OCI-LY7 (cell line): ENCODE results near the gene HSPA12A. TPM values are rescaled to one million over a fixed set of nuclear protein-coding genes. Genes with fewer than 3 reads are reported as not detected.

Source experiments
- BruUV-seq: library from RNA; stranded (reverse); fragments of 400-500 nt; replicated peaks from 2 replicates; lab custom pipeline; 2021; lab: Mats Ljungman, UMichigan
- CTCF ChIA-PET: fragments of 300-600 bp; sonication (Branson Sonifier 250); formaldehyde crosslinking; loops from one replicate; lab custom pipeline; 2022; ENCODE audit warnings: antibody characterized with exemption; ENCODE audit not compliant: unreplicated experiment; lab: Charles Lee
- POLR2A ChIA-PET: fragments of 300-600 bp; sonication (Branson Sonifier 250); formaldehyde crosslinking; loops from one replicate; lab custom pipeline; 2022; ENCODE audit warnings: antibody characterized with exemption; lab: Charles Lee
- DNase-seq: peaks from one replicate; pipeline ENCODE4 v3.0.0-alpha.2; 2015; ENCODE audit warnings: low spot score
- H2AFZ ChIP-seq: fragments of 200-600 bp; sonication (generic), shearing (Covaris generic); 2 replicates; pipeline ENCODE4 v1.6.1; 2014; ENCODE audit warnings: mild to moderate bottlenecking, antibody characterized with exemption, low read length, moderate library complexity
- H3K27ac ChIP-seq: fragments of 200-600 bp; sonication (generic); 2 replicates; pipeline ENCODE4 v1.5.1; 2014; ENCODE audit warnings: mixed run types, low read depth, mild to moderate bottlenecking, moderate library complexity, low read length, inconsistent platforms; ENCODE audit not compliant: poor library complexity, severe bottlenecking
- H3K36me3 ChIP-seq: fragments of 200-600 bp; sonication (generic); 2 replicates; pipeline ENCODE4 v1.6.1; 2014; ENCODE audit warnings: mild to moderate bottlenecking, antibody characterized with exemption, low read length, moderate library complexity, mixed read lengths; ENCODE audit not compliant: insufficient read depth
- H3K4me1 ChIP-seq: fragments of 200-600 bp; sonication (generic); 2 replicates; pipeline ENCODE4 v1.5.1; 2014; ENCODE audit warnings: mild to moderate bottlenecking, low read length; ENCODE audit not compliant: insufficient read depth, poor library complexity, severe bottlenecking
- H3K4me2 ChIP-seq: fragments of 200-600 bp; sonication (generic); 2 replicates; pipeline ENCODE4 v1.6.1; 2014; ENCODE audit warnings: mild to moderate bottlenecking, low read length
- H3K4me3 ChIP-seq: fragments of 200-600 bp; sonication (generic); 2 replicates; pipeline ENCODE4 v1.5.1; 2014; ENCODE audit warnings: mild to moderate bottlenecking, low read depth, low read length; ENCODE audit not compliant: poor library complexity, severe bottlenecking
- H3K79me2 ChIP-seq: fragments of 200-600 bp; sonication (generic); 2 replicates; pipeline ENCODE4 v1.6.1; 2016; ENCODE audit warnings: low read depth, mild to moderate bottlenecking, low read length, moderate library complexity, mixed read lengths; ENCODE audit not compliant: insufficient read depth
- H3K9me2 ChIP-seq: fragments of 200-600 bp; sonication (generic); 2 replicates; pipeline ENCODE4 v1.6.1; 2016; ENCODE audit warnings: mild to moderate bottlenecking, low read length, mixed read lengths; ENCODE audit not compliant: insufficient read depth
- H3K9me3 ChIP-seq: fragments of 200-600 bp; sonication (generic); 2 replicates; pipeline ENCODE4 v1.6.1; 2014; ENCODE audit warnings: mild to moderate bottlenecking, mixed run types, low read length, mixed read lengths
- H4K20me1 ChIP-seq: fragments of 200-600 bp; sonication (generic); 2 replicates; pipeline ENCODE4 v1.6.1; 2014; ENCODE audit warnings: mild to moderate bottlenecking, antibody characterized with exemption, low read length, moderate library complexity, mixed read lengths; ENCODE audit not compliant: insufficient read depth
- CTCF ChIP-seq: fragments of 200-600 bp; sonication (generic); conservative IDR thresholded peaks from 2 replicates; pipeline ENCODE4 v1.5.1; 2014; ENCODE audit warnings: mild to moderate bottlenecking, antibody characterized with exemption, low read length, moderate library complexity, mixed read lengths
- EZH2phosphoT487 ChIP-seq: fragments of 200-600 bp; sonication (generic); IDR thresholded peaks from 2 replicates; pipeline ENCODE4 v1.6.1; 2018; ENCODE audit warnings: low read depth, borderline replicate concordance, mild to moderate bottlenecking, mixed run types, antibody characterized with exemption, low read length, moderate library complexity, mixed read lengths
- intact Hi-C: fragments of 100-400 bp; cut with micrococcal nuclease; formaldehyde crosslinking; loops from one replicate; pipeline ENCODE4 v1.10.0; 2022; ENCODE audit not compliant: unreplicated experiment
- total RNA-seq, 2 experiments: library from RNA; depleted of rRNA in 1 of 2; stranded (reverse); fragments of >200 nt in 1 of 2; shearing (Covaris generic) in 1 of 2; gene quantifications; 2 replicates each; pipeline ENCODE4 v1.2.3, GENCODE V29; 2014 to 2022

HSPA12A gene
- total RNA-seq, 2 experiments from 2014 or later = 3.7 TPM; not detected in 1

- Histone ChIP-seq H3K27ac (no peak overlapping the region), H2AFZ (no peak overlapping the region), H4K20me1 (no peaks in the 10 kb centered on the region), H3K4me3 (no peak overlapping the region), H3K4me2 (no peak overlapping the region), H3K9me2 (no peaks in the 10 kb centered on the region), H3K79me2 (no peaks in the 10 kb centered on the region), H3K4me1 (no peaks in the 10 kb centered on the region), H3K9me3 (no peaks in the 10 kb centered on the region), H3K36me3 (no peaks in the 10 kb centered on the region)
- ChIA-PET CTCF (no interaction called here), POLR2A (no interaction called here)
- intact Hi-C loops = no loop called here
- no TSS peak for BruUV-seq
- DNase-seq = no peak
- no peak for TF ChIP-seq EZH2phosphoT487
Measured at GRCh38 chr10:116774728-116775151, 32.4 kb upstream of the HSPA12A start.

GRCh38 chr10:116772909-116773705 is 30.7 kb upstream of the HSPA12A start:
- TF ChIP-seq EZH2phosphoT487 (no peak), CTCF (no peak)
- ChIA-PET POLR2A (interaction anchor here (1.3 kb wide), 1 partner anchor 13 kb away, joined by 3 read pairs; no protein-coding TSS in a partner anchor), CTCF (no interaction called here)
- Histone ChIP-seq H3K4me1 (no peaks in the 10 kb centered on the region), H3K9me3 (no peaks in the 10 kb centered on the region), H3K9me2 (no peaks in the 10 kb centered on the region), H3K27ac (no peak overlapping the region), H3K4me2 (no peak overlapping the region), H4K20me1 (no peaks in the 10 kb centered on the region), H3K79me2 (no peaks in the 10 kb centered on the region), H3K4me3 (no peak overlapping the region), H3K36me3 (no peaks in the 10 kb centered on the region), H2AFZ (no peak overlapping the region)
- intact Hi-C loops = no loop called here
- no peak for DNase-seq
- no TSS peak for BruUV-seq

- H3K9me2 ChIP-seq = no peaks in the 10 kb centered on the region
- DNase-seq = no peak
- no TSS peak for BruUV-seq
- H3K9me3 ChIP-seq = no peaks in the 10 kb centered on the region
- no peaks in the 10 kb centered on the region for H3K4me1 ChIP-seq
- POLR2A ChIA-PET = no interaction called here
- H3K36me3 ChIP-seq = no peaks in the 10 kb centered on the region
- intact Hi-C loops = no loop called here
- no peaks in the 10 kb centered on the region for H3K79me2 ChIP-seq
- H3K27ac ChIP-seq = no peak overlapping the region
- TF ChIP-seq CTCF (no peak), EZH2phosphoT487 (no peak)
- no peaks in the 10 kb centered on the region for H4K20me1 ChIP-seq
- no peak overlapping the region for H3K4me2 ChIP-seq
- H2AFZ ChIP-seq = no peak overlapping the region
- H3K4me3 ChIP-seq = no peak overlapping the region
- CTCF ChIA-PET = no interaction called here
Measured at GRCh38 chr10:116771959-116772585, 29.7 kb upstream of the HSPA12A start.
